ENCODE data around the gene HS6ST2. TPM values are rescaled to one million over a fixed set of nuclear protein-coding genes. Genes with fewer than 3 reads are reported as not detected.

The HS6ST2 gene
- total RNA-seq, 2 experiments from 2014 or later: not detected

GRCh38 chrX:132918523-132918922 lies 39.9 kb downstream of the HS6ST2 start:
- Histone ChIP-seq H3K4me3 (ENCODE audit: low read depth, low read length, poor library complexity, severe bottlenecking) (no peak overlapping the region), H3K27ac (ENCODE audit: low read depth, low read length, poor library complexity, severe bottlenecking) (no peak overlapping the region), H3K9me2 (ENCODE audit: insufficient read depth, low read length) (no peaks in the 10 kb centered on the region), H3K4me2 (ENCODE audit: low read length) (no peak overlapping the region), H3K9me3 (ENCODE audit: low read length) (no peaks in the 10 kb centered on the region), H3K79me2 (ENCODE audit: insufficient read depth, low read depth, low read length) (no peaks in the 10 kb centered on the region), H2AFZ (ENCODE audit: low read length) (no peak overlapping the region), H4K20me1 (ENCODE audit: insufficient read depth, low read length) (no peaks in the 10 kb centered on the region), H3K4me1 (ENCODE audit: insufficient read depth, low read length, poor library complexity, severe bottlenecking) (no peaks in the 10 kb centered on the region), H3K36me3 (ENCODE audit: insufficient read depth, low read length) (no peaks in the 10 kb centered on the region)
- ChIA-PET POLR2A (no interaction called here), CTCF (ENCODE audit: unreplicated experiment) (no interaction called here)
- intact Hi-C loops (cut with micrococcal nuclease; ENCODE audit: unreplicated experiment): no loop called here
- no TSS peak for BruUV-seq (replicated peaks)
- no peak for DNase-seq (ENCODE audit: low spot score)
- TF ChIP-seq EZH2phosphoT487 (IDR thresholded peaks at IDR 0.05; ENCODE audit: borderline replicate concordance, low read depth, low read length) (no peak), CTCF (conservative IDR thresholded peaks at IDR 0.05; ENCODE audit: low read length) (no peak)

GRCh38 chrX:132916349-132916748 lies 42.1 kb downstream of the HS6ST2 start:
- ChIA-PET POLR2A (no interaction called here), CTCF (ENCODE audit: unreplicated experiment) (no interaction called here)
- H3K36me3 ChIP-seq (ENCODE audit: insufficient read depth, low read length): no peaks in the 10 kb centered on the region
- no peaks in the 10 kb centered on the region for H4K20me1 ChIP-seq (ENCODE audit: insufficient read depth, low read length)
- no peak overlapping the region for H2AFZ ChIP-seq (ENCODE audit: low read length)
- no peaks in the 10 kb centered on the region for H3K9me3 ChIP-seq (ENCODE audit: low read length)
- H3K27ac ChIP-seq (ENCODE audit: low read depth, low read length, poor library complexity, severe bottlenecking): no peak overlapping the region
- no peak overlapping the region for H3K4me2 ChIP-seq (ENCODE audit: low read length)
- H3K9me2 ChIP-seq (ENCODE audit: insufficient read depth, low read length): no peaks in the 10 kb centered on the region
- H3K4me3 ChIP-seq (ENCODE audit: low read depth, low read length, poor library complexity, severe bottlenecking): no peak overlapping the region
- no peaks in the 10 kb centered on the region for H3K4me1 ChIP-seq (ENCODE audit: insufficient read depth, low read length, poor library complexity, severe bottlenecking)
- no peak for DNase-seq (ENCODE audit: low spot score)
- BruUV-seq (replicated peaks): no TSS peak
- no peaks in the 10 kb centered on the region for H3K79me2 ChIP-seq (ENCODE audit: insufficient read depth, low read depth, low read length)
- intact Hi-C loops (cut with micrococcal nuclease; ENCODE audit: unreplicated experiment): no loop called here
- no peak for TF ChIP-seq EZH2phosphoT487 (IDR thresholded peaks at IDR 0.05; ENCODE audit: borderline replicate concordance, low read depth, low read length)
- TF ChIP-seq CTCF (conservative IDR thresholded peaks at IDR 0.05; ENCODE audit: low read length): no peak

- Histone ChIP-seq H3K27ac (ENCODE audit: low read depth, low read length, poor library complexity, severe bottlenecking) (no peak overlapping the region), H3K9me3 (ENCODE audit: low read length) (no peaks in the 10 kb centered on the region), H3K79me2 (ENCODE audit: insufficient read depth, low read depth, low read length) (no peaks in the 10 kb centered on the region), H3K4me1 (ENCODE audit: insufficient read depth, low read length, poor library complexity, severe bottlenecking) (no peaks in the 10 kb centered on the region), H3K4me3 (ENCODE audit: low read depth, low read length, poor library complexity, severe bottlenecking) (no peak overlapping the region), H3K4me2 (ENCODE audit: low read length) (no peak overlapping the region), H2AFZ (ENCODE audit: low read length) (no peak overlapping the region), H3K36me3 (ENCODE audit: insufficient read depth, low read length) (no peaks in the 10 kb centered on the region), H4K20me1 (ENCODE audit: insufficient read depth, low read length) (no peaks in the 10 kb centered on the region), H3K9me2 (ENCODE audit: insufficient read depth, low read length) (no peaks in the 10 kb centered on the region)
- intact Hi-C loops (cut with micrococcal nuclease; ENCODE audit: unreplicated experiment): no loop called here
- no TSS peak for BruUV-seq (replicated peaks)
- TF ChIP-seq CTCF (conservative IDR thresholded peaks at IDR 0.05; ENCODE audit: low read length): no peak
- TF ChIP-seq EZH2phosphoT487 (IDR thresholded peaks at IDR 0.05; ENCODE audit: borderline replicate concordance, low read depth, low read length): no peak
- DNase-seq (ENCODE audit: low spot score): no peak
- ChIA-PET CTCF (ENCODE audit: unreplicated experiment) (no interaction called here), POLR2A (no interaction called here)
These were observed 48.8 kb downstream of the HS6ST2 start for GRCh38 chrX:132909643-132910042.
